Fibroblast of mammary gland (primary cell): ENCODE results near the gene SF1.
A peak's percentile ranks its signal among the peaks of the same experiment; 100 is the strongest.

Experiments used
- DNase-seq: peaks from one replicate; pipeline ENCODE4 v3.0.0-alpha.2; 2010; ENCODE audit warnings: low read depth
- H3K4me3 ChIP-seq: 2 replicates; pipeline ENCODE4 v1.5.1; 2011; ENCODE audit warnings: low read depth, mild to moderate bottlenecking, low read length, moderate library complexity; ENCODE audit not compliant: control insufficient read depth
- CTCF ChIP-seq: conservative IDR thresholded peaks from 2 replicates; pipeline ENCODE4 v1.5.1; 2011; ENCODE audit warnings: low read depth, low read length, inconsistent platforms; ENCODE audit not compliant: control insufficient read depth, insufficient read depth

SF1 gene

DNA sequence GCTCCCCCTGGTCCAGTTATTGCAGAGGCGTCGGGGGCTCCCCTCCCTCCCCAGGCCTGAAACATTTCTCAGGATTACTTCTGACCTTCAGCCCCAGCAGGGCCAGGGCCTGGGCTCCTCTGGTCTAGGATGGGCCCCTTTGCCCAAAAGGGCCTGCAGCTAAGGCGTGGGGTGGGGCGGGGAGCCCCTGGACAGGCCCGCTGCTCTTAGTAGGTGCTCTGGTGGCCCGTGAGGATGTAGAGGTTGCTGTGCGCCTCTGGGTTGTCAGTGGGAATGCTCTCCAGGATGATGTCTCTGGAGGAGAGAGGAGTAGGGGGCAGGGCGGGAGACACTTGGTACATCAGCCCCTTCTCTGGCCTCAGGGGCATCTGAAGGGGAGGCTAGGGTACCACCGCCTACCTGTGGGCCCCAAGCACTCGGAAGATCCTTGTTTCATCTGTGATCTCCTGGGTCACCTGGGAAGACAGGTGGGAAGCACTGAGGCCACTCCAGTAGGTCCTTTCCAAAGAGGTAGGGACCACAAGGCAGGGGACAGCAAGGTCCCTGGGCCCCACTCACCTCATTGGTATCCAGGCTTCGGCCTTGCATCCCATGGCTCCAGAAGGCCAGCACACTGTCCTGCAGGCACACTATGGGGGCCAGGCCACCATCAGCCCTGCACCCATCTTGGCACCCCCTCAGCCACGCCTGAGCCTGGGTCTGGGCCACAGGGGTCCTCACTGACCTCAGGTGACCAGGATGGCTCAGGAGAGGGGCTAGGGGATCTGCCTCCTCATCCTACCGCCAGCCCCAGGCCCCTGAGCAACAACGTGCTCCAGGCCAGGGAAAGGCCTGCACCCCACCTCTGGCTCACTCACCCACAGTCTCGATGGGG is 11.2 kb upstream of the SF1 start:
- DNase-seq, result no peak
- no peak overlapping the region for H3K4me3 ChIP-seq
- no peak for TF ChIP-seq CTCF

DNA sequence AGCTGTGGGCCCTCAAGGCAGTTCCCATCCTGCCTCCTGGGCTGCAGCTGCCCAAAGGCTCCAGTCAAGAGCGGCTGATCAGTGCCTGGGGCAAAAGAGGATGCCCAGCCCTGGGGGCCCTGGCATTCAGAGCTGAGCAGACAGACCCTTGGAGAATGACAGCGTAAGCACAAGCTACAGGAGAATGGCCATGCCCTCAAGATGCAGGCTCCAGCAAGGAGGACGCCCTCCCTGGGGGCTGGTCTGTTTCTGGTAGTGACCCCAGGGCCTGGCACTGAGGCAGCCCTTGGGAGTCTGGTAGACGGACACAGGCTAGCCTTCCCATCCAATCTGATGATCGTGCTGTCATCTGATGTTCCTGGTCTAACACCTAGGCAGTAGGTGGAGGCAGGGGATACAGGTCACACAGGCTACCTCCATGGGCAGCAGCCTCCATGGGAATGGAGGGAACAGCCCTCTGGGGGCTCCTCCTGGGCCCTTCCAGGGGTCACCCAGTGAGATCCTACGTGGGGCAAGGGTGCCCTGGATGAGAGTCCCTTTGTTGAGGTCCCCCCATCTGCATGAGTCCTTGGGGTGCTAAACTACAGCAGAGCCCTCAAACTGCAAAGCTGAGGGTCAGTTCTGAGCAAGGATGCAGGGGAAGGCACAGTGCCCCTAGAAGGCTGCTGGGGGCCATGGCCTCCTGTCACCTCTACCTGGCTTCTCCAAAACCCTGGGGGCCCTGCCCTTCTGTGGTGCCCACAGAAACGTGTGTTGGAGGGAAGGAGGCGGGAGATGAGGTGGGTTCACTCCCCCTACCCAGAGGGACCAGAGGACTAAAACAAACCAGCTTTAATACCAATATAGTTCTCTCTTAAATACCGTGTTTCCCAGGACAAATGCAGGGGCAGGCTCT is 10.2 kb upstream of the SF1 start:
- TF ChIP-seq CTCF, result no peak
- no peak overlapping the region for H3K4me3 ChIP-seq
- no peak for DNase-seq

DNA sequence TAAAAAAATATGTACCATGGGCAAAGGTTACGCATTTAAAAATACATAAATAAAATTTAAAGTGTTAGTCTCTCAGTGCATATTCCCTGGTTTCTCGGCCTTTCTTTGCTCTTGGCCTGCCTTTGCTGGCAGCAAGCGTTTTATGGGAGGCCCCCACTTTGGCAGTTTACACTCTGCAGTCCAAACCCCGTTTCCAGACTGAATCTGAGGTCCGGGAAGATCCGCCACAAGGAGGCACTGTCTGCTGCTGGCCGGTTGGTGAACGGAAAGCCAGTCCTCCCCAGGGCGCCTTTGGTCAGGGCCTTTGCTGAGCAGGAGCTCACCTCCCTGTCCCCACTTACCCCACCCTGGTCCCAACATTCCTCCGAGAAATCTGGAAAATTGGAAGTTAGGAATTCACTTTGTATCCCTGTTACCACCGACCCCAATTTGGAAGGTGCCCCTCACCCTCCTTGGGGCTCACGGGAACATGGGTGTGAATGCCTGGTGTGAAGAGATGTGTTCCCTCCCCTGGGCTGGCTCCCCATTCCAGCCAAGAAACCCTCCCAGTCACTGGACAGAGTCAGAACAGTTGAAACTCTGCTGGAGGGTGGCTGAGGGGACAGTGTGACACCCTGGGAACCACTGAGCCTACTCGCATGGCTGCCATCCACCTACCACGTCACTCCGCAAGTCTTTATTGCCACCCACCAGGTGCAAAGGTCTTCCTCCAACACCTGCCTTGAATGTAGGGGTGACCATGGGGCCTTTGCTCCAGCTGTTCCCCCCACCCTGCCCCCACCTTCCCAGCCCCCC is 9.4 kb upstream of the SF1 start:
- peak; percentile 84 for TF ChIP-seq CTCF
- DNase-seq, result peak; percentile 56
- no peak overlapping the region for H3K4me3 ChIP-seq

DNA sequence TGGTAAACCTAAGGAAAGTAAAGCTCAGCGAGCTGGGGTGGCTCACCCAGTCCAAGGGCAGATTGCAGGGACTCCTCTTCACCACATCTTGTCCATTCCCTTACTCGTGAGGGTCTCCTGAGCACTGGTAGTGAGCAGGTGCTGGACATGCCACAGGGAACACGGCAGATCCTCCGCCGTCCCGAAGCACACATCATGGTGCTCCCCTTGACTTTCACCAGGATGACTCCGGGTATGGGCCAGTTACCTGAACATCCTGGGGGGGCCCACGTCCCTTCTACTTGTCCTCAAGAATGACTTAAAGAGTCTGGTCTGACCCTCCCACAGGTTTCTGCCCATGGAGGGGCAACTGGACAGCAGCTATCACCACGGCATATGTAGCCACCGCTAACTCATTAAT is 8.0 kb upstream of the SF1 start:
- H3K4me3 ChIP-seq, result no peak overlapping the region
- TF ChIP-seq CTCF, result no peak

GRCh38 chr11:64784813-64785581 is 6.7 kb upstream of the SF1 start:
- TF ChIP-seq CTCF, result no peak
- H3K4me3 ChIP-seq, result no peak overlapping the region
- DNase-seq, result no peak

More for the DNA sequence above, 8.0 kb upstream of the SF1 start:
- DNase-seq, result no peak

DNA sequence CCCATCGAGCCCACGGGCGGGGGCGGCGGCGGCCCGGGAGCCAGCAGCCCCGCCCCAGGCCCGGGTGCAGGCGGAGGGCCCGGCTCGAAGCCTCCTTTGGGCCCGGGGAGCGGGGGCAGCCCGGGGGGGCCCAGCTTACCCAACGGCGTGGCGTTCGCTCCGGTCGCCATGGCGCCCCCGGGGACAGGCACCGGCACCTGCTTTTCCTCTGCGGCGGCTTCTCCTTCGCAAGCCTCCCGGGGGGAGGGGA is 194 bp downstream of the SF1 start:
- H3K4me3 ChIP-seq, result peak overlapping the region; percentile 63
- TF ChIP-seq CTCF, result no peak
- DNase-seq, result no peak
